ENCODE data around the gene STAU1. TPM values are rescaled to one million over a fixed set of nuclear protein-coding genes. Genes with fewer than 3 reads are reported as not detected.

Gene STAU1
- total RNA-seq, 2 experiments from 2014 or later, result 61.4 to 65.8 TPM

GRCh38 chr20:49215232-49215631 lies 27.1 kb upstream of the STAU1 start:
- Mint-ChIP-seq H3K36me3 (ENCODE audit: low read depth) (peaks cover 14% of the 10 kb centered on the region), H3K4me3 (no peak overlapping the region), H3K27ac (no peak overlapping the region), H3K27me3 (no peaks in the 10 kb centered on the region), H3K9me3 (no peaks in the 10 kb centered on the region), H3K4me1 (ENCODE audit: low read depth) (peaks cover 18% of the 10 kb centered on the region)
- no peaks in the 10 kb centered on the region for H3K36me3 ChIP-seq (ENCODE audit: insufficient read depth, low read length)
- no peak for DNase-seq
- ChIA-PET POLR2A (interaction anchor here (1.0 to 2.4 kb wide), 2 partner anchors 82 to 83 kb away, joined by 4 to 13 read pairs; no protein-coding TSS in a partner anchor), CTCF (interaction anchor here (4.4 kb wide), 1 partner anchor 81 kb away, joined by 52 read pairs; no protein-coding TSS in a partner anchor)
- no peak overlapping the region for H3K27ac ChIP-seq (ENCODE audit: low read depth in 1 of 2, low read length in 2 of 2)
- H3K27me3 ChIP-seq (ENCODE audit: control insufficient read depth in 1 of 2, insufficient read depth in 2 of 2, low read length in 2 of 2), result no peaks in the 10 kb centered on the region
- no peaks in the 10 kb centered on the region for H3K9me3 ChIP-seq (ENCODE audit: control insufficient read depth in 1 of 2, insufficient read depth in 1 of 2, low read length in 2 of 2)
- no peak overlapping the region for H3K4me3 ChIP-seq (ENCODE audit: low read length)
- intact Hi-C loops (cut with DNase I, micrococcal nuclease), result loop anchor here in 1 of 2 experiments (5.0 kb wide), 2 partner anchors 168 to 1517 kb away; partner anchors contain the start of genes CSE1L and PARD6B
- H3K4me1 ChIP-seq (ENCODE audit: insufficient read depth, low read length), result peaks cover 20% of the 10 kb centered on the region
- ATAC-seq (ENCODE audit: poor library complexity), result no peak
- no peak for TF ChIP-seq CTCF (IDR thresholded peaks at IDR 0.05)

- peaks cover 7% of the 10 kb centered on the region for H3K36me3 Mint-ChIP-seq (ENCODE audit: low read depth)
- TF ChIP-seq CTCF (IDR thresholded peaks at IDR 0.05), result no peak
- Histone ChIP-seq H3K27ac (ENCODE audit: low read depth in 1 of 2, low read length in 2 of 2) (no peak overlapping the region), H3K9me3 (ENCODE audit: control insufficient read depth in 1 of 2, insufficient read depth in 1 of 2, low read length in 2 of 2) (no peaks in the 10 kb centered on the region), H3K4me3 (ENCODE audit: low read length) (no peak overlapping the region), H3K4me1 (ENCODE audit: insufficient read depth, low read length) (peaks cover 13% of the 10 kb centered on the region), H3K27me3 (ENCODE audit: control insufficient read depth in 1 of 2, insufficient read depth in 2 of 2, low read length in 2 of 2) (no peaks in the 10 kb centered on the region), H3K36me3 (ENCODE audit: insufficient read depth, low read length) (no peaks in the 10 kb centered on the region)
- ChIA-PET CTCF (no interaction called here), POLR2A (interaction anchor here (1.0 kb wide), 1 partner anchor 82 kb away, joined by 4 read pairs; no protein-coding TSS in a partner anchor)
- DNase-seq (no peak), ATAC-seq (ENCODE audit: poor library complexity) (no peak)
- H3K4me1 Mint-ChIP-seq (ENCODE audit: low read depth), result peaks cover 13% of the 10 kb centered on the region
- intact Hi-C loops (cut with DNase I, micrococcal nuclease), result no loop called here
- no peaks in the 10 kb centered on the region for H3K27me3 Mint-ChIP-seq
- H3K27ac Mint-ChIP-seq, result no peak overlapping the region
- H3K9me3 Mint-ChIP-seq, result no peaks in the 10 kb centered on the region
- no peak overlapping the region for H3K4me3 Mint-ChIP-seq
Measured at GRCh38 chr20:49214571-49214970, 26.4 kb upstream of the STAU1 start.

- intact Hi-C loops (cut with DNase I, micrococcal nuclease), result no loop called here
- no peak for ATAC-seq (ENCODE audit: poor library complexity)
- H3K27me3 ChIP-seq (ENCODE audit: control insufficient read depth in 1 of 2, insufficient read depth in 2 of 2, low read length in 2 of 2), result no peaks in the 10 kb centered on the region
- H3K36me3 Mint-ChIP-seq (ENCODE audit: low read depth), result no peaks in the 10 kb centered on the region
- no peak overlapping the region for H3K4me3 ChIP-seq (ENCODE audit: low read length)
- no peak overlapping the region for H3K4me3 Mint-ChIP-seq
- H3K9me3 ChIP-seq (ENCODE audit: control insufficient read depth in 1 of 2, insufficient read depth in 1 of 2, low read length in 2 of 2), result no peaks in the 10 kb centered on the region
- CTCF ChIA-PET, result no interaction called here
- POLR2A ChIA-PET, result interaction anchor here (0.6 kb wide), 1 partner anchor 8 kb away, joined by 3 read pairs; the partner anchor contains the start of gene DDX27
- H3K27ac Mint-ChIP-seq, result no peak overlapping the region
- no peaks in the 10 kb centered on the region for H3K9me3 Mint-ChIP-seq
- no peak overlapping the region for H3K27ac ChIP-seq (ENCODE audit: low read depth in 1 of 2, low read length in 2 of 2)
- no peaks in the 10 kb centered on the region for H3K27me3 Mint-ChIP-seq
- DNase-seq, result no peak
- no peaks in the 10 kb centered on the region for H3K4me1 Mint-ChIP-seq (ENCODE audit: low read depth)
- no peaks in the 10 kb centered on the region for H3K36me3 ChIP-seq (ENCODE audit: insufficient read depth, low read length)
- no peaks in the 10 kb centered on the region for H3K4me1 ChIP-seq (ENCODE audit: insufficient read depth, low read length)
- TF ChIP-seq CTCF (IDR thresholded peaks at IDR 0.05), result no peak
Measured at GRCh38 chr20:49210757-49211110, 22.6 kb upstream of the STAU1 start.

All from CD4-positive, alpha-beta T cell (primary cell).